Measurements from ENCODE around the gene MSRB3. TPM values are rescaled to one million over a fixed set of nuclear protein-coding genes. Genes with fewer than 3 reads are reported as not detected.
"Not testable (repeated sequence)": the region's sequence is repeated elsewhere in the genome, so short reads cannot be mapped to it uniquely, and the experiment has no call there.

MSRB3 gene
- total RNA-seq, 1 donor from 2014 or later, result 21.4 TPM

DNA sequence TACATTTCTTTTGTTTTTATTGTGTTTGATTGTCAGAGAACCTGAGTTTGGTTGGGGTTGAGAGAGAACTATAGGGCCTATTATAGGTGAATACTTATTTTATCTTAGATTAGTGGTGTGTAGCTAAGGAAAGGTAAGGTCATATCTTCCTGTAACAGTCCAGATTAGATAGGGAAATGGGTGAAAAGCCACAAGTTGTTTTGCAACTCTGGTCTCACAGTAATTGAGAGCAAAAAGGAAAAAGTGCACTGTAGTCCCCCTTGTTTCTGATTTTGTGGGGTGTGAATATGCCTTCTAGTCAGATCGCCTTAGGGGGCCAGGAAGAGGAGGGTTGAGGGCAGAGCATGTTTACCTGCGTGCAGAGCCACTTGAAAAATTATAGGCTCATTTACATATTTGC, 8.9 kb downstream of the MSRB3 start:
- no peak for DNase-seq (ENCODE audit: low read depth)

DNA sequence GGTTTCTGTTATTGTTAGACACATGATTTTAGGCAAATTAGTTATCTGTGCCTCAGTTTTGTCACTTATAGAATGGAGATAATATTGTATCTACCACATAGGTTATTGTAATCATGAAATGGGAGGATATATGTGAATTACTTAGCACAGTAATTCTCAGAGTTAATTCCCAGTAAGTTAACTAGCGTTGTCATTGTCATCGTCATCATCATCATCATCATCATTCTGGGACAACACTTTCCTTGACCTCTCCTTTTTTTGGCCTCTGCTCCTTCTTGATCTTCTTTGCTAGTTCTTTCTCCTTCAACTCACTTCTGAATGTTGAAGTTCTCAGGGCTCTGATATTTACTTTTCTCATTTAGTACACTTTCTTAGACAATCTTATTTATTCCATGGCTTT, 13.8 kb downstream of the MSRB3 start:
- no peak for DNase-seq (ENCODE audit: low read depth)

DNA sequence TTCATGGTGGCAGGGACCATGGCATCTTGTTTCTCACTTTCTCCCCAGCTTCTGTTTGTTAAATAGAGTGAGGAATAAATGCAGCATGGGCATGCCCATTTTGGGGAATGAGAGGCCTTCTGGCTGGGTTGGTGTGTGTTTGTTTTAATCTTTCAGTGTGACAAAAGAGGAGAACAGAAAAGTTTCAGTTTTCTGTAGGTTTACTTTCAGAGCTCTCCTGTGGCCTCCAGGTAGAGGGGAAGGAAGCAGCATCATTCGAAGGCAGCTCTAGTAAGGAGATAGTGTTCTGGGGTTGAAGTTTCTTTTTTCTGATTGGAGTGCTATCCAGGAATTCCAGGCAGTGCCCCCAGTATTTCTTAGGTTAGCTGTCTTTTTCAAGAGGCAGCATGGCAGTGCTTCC, 15.3 kb downstream of the MSRB3 start:
- DNase-seq (ENCODE audit: low read depth), result no peak

DNA sequence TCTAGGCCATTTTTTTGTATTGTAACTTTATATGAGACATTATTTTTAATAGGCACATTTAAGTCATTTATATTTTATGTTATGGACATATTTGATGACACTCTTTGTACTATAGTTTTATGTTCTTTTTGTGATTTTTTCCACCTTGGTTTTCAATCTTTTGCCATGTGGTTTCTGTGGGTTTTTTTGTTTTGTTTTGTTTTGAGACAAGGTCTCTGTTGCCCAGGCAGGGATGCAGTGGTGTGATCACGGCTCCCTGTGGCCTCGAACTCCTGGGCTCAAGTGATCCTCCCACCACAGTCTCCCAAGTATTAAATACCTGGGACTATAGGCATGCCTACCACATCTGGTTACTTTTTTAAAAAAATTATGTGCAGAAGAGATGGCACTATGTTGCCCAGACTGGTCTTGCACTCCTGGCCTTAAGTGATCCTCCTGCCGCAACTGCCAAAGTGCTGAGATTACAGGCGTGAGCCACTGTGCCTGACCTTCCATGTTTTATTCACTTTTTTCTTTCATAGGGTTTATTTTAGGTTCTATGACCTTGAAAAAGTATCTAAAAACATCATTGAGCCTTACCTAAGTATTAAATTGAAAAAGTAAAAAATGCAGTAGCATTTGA, 16.3 kb downstream of the MSRB3 start:
- DNase-seq (ENCODE audit: low read depth), result no peak

DNA sequence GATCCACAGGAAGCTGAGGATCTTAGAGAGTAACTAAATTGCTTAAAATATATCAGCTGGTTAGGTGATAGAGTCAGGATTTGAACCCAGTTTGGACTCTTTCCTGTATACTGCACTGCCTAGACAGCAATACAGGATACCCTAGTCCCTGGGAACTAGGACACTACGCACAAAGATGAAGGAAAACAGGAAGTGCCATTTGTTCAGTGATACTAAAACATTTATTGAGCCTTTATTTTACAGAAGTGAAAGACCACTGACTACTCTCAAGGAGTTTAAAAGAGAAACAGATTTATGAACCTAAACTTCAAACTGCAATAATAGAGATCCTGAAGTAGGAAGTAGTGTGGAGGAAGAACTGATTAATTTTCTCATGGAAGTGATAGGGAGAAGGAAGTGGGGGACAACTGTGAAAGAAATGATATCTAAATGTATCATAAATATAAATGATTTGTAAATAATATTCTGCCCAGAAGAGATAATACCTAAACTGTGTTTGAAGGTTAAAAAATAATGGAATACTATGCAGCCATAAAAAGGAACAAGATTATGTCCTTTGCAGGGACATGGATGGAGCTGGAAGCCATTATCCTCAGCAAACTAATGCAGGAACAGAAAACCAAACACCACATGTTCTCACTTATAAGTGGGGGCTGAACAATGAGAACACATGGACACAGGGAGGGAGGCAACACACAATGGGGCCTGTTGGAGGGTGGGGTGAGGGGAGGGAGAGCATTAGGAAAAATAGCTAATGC, 18.2 kb downstream of the MSRB3 start:
- DNase-seq (ENCODE audit: low read depth), result no peak

DNA sequence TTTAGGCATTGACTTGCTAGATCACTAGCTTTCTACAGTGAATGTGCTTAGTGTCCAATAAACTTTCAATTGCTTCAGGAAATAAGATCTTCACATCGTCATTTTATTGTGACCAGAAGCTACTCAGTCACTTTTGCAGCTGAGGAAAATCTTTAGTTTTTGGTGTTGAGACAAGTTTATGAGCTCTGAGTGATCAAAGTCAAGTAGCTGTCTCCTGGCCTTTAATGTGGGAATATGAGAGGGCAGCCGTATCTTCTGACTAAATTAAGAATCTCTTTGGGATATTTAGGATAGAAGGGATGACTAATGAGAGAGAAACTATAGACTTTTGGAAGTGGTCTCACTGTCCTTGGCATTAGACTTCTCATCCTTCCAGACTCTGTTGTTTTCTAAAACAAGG, 21.6 kb downstream of the MSRB3 start:
- no peak for DNase-seq (ENCODE audit: low read depth)

DNA sequence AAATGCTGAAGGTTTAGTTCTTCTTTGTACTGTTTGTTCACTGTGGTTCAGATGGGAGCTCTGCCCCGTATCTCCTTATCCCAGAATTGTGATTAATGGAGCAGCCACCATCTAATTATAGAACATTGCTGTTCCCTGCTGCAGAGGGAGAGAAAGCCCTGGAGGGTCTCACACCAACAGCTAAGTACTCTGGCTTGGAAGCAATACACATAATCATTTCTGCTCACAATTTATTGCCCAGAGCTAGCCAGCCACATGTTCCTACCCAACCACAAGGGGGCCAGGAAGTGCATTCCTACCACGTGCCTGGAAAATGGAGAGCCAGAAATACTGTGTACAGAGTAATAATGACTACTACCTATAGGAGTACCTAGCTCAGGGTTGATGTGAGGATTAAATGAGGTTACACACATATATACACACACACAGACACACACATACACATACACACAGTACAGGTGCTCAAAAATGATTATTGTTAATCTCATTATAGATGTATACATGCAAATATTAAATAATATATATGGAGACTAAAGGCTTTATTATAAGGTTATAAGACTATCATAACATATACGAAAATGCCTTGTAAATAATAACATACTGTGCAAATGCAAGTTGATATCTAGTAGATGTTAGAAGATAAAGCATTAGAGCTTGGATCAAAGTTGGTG, 22.3 kb downstream of the MSRB3 start:
- peak; percentile 11 for DNase-seq (ENCODE audit: low read depth)

DNA sequence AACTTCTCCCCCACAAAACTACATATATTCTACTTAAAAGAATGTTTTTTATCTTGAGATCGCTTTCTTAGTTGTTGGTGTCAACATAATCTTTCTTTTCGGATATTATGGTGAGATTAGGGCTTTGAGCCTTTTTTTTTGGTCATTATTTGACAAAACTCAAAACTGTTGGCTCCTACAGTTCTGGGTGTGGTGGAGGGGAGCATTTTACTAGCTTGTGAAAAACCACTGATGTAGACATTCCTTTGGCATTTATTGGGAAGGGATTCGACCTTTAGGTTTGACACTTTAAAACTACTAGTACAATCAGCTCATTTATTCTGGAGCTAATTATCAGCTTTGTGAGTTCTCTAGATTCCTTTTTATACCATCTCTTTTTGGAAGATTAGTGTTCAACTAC, 24.4 kb downstream of the MSRB3 start:
- DNase-seq (ENCODE audit: low read depth), result no peak

DNA sequence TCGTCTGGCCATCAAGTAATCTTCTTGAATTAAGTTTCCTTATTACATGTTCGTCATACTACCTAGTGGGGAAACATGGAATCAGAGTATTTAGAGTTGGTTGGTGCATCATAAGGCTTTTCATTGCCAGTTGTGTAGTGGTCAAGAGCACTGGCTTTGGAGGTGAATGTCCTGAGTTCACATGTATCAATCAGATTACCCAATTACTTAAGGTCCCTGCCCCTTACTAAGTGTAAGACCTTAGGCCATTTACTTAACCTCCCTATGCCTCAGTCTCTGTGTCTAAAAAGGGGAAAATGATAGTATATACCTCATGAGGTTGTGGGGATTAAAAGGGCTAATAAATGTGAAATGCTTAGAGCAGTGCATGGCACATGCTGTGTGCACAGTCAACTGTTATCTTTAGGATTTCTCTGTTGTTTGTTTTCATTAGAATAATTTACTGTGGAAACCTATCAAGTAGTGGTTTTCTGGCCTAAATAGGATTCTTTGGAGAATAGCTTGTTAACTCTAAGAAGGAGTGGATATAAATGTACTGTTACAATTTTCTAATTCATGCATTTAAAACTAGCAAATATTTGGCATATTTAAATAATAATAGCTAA, 27.0 kb downstream of the MSRB3 start:
- no peak for DNase-seq (ENCODE audit: low read depth)

DNA sequence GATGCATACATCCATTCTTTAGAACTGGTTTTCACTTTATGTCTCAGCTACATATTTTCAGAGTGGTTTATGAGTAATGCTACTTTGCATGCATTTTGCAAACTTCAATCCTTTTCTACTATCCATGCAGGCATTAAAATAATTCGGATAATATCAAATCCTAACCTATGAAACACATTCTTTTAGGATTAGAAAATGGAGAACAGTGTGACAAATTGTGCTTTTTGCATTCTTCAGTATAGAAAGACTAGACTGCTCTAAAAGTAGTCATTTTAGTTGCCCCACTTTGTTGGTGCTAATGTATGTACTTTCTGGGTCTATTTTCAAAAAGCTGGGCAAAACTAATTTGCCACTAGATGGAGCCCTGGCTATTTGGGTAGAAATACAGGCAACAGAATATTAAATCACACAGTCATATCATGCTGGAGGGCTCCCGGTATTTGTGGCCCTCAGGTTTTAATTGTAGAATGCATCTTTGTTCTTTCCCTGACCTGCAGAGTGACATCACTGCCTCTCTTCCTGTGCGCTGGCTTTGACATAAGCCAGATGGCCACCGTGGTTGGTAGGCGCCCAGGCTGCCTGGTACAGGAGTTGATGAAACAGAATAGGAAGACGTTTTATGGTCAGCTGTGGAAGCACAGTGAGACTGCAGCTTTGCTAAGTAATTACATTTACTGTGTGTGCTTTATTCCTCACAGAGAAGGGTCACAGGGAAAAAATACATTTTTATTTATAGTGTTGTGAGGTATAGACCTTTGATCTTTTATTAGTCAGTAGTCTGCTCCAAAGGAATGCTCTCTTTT, 28.1 kb downstream of the MSRB3 start:
- DNase-seq (ENCODE audit: low read depth), result peak; percentile 55

DNA sequence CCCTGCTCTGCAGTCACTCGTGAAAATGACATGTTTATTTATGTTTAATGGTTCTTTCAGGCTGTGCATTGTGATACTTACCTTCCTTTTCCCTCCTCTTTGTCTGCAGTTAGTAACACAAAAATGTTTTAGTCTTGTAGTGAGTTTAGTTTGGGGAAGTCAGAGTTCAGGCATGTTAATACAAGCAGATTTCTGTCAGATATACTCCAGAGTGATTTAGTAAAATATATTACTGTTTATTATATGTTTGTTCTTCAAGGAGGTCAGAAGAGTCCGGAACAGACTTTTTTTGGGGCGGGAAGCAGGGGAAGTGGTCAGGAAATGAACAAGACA, 28.7 kb downstream of the MSRB3 start:
- DNase-seq (ENCODE audit: low read depth), result no peak

DNA sequence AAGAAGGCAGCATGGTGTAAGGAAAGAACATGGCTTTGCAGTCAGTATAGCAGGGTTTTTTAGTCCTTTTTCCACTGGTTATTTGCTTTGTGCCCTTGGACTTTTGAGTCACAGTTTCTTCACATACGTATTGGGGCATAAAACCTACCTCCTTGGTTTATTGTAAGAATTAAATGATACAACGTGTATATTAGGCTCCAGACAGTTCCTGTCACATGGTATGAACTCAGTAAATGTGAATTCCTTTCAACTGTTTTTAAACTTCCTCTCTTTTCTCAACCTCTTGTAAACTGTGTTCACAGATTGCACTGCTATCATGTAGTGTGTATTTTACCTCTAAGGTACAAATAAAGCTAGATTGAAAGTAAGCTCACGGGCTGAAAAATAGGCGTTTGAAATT, 29.5 kb downstream of the MSRB3 start:
- no peak for DNase-seq (ENCODE audit: low read depth)

DNA sequence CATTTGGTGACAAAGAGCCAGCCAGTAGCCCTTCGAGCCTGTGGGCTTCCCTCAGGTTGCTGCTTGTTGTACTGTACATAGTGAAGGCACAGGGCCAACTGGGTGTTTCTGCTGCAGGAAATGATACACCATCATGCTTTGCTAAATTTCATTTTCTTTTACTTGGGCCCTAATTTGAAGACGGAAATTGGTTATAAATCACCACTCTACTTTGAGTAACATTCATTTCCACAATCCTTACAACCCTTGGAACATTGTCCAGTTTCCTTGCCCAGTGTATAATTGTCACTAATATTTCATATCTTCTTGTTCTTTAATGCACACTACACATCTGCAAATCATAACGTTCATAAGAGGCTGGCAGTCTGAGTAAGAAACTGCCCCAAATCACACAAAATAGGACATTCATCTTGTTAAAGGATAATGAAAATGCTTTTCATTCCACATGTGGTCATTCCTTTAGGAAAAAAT, 30.2 kb downstream of the MSRB3 start:
- DNase-seq (ENCODE audit: low read depth), result no peak

DNA sequence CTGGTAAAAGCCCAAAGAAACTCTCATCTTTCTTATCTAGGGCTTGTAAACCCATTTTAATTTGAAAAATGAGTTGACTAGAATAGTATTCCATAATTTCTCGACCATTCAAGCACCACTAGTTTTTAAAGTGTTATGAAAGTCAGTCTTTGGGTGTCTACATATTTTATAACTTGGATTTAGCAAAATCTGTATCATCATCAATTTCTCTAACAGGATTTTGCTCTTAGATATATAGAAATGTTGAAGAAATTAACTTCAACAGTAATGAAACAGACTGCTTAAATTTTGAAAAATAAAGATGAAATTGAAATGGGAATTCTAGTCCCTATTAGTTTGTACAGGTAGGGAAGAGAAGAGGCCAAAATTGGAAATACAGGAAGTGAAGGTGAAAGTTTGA, 32.8 kb downstream of the MSRB3 start:
- DNase-seq (ENCODE audit: low read depth), result no peak

DNA sequence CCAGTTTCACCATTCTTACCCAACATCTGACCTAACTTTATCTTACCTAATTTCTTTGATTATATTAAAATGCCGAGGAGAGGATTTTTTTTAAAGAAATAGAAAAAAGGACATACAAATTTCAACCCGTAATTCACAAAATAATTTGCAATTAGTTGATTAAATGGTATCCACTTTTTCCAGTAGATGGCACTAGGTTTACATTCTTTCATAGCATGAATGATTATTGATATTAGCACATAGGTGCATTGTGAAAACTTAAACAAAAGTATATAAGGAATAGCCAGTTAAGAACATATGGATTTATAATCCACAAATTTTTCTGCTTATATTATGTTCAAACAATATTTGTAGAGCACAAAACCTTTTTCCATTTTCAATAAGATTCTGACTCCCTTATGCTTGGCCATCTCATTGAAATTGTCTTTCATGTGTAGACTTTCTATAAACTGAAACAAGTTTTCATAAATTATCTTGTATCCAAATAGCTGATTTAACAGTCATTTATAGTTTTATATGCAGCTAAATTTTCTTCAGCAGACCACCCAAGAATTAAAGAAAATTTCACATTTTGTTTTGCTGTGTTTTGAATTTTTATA, 35.3 kb downstream of the MSRB3 start:
- DNase-seq (ENCODE audit: low read depth), result peak; percentile 50

DNA sequence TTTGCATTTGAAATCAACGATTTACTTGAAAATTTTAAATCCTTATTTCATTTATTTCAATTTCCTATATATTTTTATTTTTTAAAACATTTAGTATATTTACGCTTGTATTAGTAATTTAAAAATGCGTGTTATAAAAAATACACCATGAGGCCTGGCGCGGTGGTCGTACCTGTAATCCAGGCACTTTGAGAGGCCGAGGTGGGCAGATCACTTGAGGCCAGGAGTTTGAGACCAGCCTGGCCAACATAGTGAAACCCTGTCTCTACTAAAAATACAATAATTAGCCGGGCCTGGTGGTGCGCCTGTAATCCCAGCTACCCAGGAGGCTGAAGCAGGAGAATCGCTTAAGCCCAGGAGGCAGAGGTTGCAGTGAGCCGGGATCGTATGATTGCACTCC, 36.8 kb downstream of the MSRB3 start:
- DNase-seq (ENCODE audit: low read depth), result not testable (repeated sequence)

DNA sequence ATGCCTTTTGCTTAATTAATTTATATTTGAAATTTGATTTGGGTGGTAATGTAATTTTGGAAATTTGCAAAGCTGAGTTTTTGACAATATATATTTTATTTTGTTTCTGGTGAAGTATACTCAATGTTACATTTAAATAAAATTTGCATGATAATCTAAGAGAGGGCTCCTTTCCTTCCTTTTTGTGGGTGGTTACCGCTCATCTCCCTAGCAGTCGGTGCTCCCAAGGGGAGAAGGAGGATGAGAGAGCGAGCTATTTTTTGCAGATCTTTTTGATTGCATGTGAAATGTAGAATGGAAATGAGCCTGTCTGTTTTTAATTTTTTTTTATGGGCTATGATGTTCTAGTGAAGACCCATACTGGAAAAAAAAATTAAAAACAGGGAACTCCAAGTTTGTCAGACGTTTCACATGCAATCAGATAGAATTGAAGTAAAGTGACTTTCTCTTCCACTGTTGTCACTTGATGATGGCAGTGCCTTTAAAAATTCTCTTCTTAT, 39.8 kb downstream of the MSRB3 start:
- no peak for DNase-seq (ENCODE audit: low read depth)

DNA sequence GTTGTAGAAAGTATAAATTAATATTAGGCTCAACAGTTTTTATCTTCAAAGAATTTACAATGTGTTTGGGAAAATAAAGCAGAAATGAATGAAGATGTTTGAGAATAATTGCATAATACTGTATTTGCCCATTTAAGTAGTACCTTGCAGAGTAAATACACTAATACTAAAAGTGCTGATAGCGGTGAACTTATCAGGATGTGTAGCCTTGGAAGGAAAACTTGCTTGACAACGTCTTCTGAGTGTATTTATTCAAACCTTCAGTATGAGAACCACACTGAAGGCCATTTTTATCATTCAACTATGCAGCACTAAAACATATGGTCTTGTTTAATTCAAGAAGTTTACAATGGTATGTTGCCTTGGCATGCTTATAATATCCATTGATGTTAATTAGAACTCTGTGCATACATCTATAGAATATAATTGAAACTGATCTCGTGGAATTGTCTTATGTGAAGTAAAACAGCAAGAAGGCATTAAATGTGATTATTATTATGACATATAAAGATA, 41.3 kb downstream of the MSRB3 start:
- no peak for DNase-seq (ENCODE audit: low read depth)

DNA sequence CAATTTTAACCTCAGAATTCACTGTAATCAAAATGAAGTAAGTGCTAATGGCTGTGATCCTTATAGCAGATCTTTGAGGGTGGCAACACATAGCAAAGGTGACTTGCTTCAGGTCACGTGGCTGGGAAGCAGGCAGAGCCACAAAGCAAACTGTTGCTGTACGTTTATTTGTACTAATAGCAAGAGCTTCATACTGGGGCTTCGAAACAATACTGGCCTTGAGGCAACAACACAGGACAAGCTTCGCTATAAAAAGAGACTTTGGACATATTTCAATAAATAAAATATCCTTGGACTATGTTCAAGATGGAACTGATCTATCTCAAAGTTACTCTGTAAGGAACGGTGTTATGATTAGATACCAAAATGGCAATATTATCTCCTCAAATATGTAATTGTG, 44.6 kb downstream of the MSRB3 start:
- DNase-seq (ENCODE audit: low read depth), result no peak

DNA sequence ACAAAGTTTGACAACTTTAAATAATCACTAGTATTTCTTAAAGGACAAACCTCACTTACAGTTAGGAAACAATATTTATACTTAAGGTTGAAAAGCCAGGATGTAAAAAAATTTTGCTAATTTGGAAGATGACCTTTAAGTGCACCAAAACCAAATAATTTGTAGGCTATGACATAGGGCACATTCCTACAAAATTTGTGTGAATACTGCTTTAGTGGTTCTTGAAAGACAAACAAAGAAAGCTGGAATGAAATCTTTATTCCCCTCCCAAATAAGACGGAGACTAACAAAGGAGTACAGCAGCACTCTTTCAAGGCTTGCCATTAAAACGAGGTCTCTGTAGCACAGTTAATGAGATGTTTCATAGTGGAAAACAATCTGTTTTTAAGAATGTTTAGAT, 45.6 kb downstream of the MSRB3 start:
- DNase-seq (ENCODE audit: low read depth), result no peak

DNA sequence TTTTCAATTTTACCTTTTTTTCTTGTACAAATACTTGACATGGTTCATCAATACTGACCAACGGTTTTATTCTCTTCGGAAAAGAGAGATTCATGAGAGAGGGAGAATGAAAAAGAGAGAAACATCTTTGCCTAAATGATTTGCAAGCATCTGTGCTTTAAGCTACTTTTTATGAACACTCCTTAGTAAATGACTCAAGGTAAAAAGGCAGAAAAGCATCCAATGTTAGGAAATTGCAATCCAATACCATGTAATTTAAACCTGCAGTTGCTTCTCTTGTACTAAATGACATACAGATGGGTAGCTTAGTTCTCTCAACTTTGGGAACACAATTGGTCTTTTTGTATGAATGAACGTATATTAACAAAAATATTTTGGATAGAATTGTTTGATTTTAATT, 46.1 kb downstream of the MSRB3 start:
- no peak for DNase-seq (ENCODE audit: low read depth)

All from renal cortical epithelial cell (primary cell).